HepG2 (cell line): ENCODE results near the gene RUVBL2. TPM values are rescaled to one million over a fixed set of nuclear protein-coding genes. Genes with fewer than 3 reads are reported as not detected.

Experiments
- HNF4A ChIP-seq: sonication (generic); formaldehyde crosslinking; IDR thresholded peaks from 2 replicates; pipeline ENCODE4 v1.4.0; 2020; ENCODE audit warnings: missing genetic modification reagents
- HNF4G ChIP-seq, 2 experiments: sonication (generic) in 1 of 2; formaldehyde crosslinking in 1 of 2; IDR thresholded peaks; 2 replicates each; pipeline versions ENCODE4 v1.4.0 to v1.6.1; 2011 to 2020; ENCODE audit warnings: borderline replicate concordance in 2 of 2, low read depth in 2 of 2, mild to moderate bottlenecking in 2 of 2, low read length in 1 of 2, missing genetic modification reagents in 1 of 2, moderate library complexity in 1 of 2
- KLF11 ChIP-seq: IDR thresholded peaks from 2 replicates; pipeline ENCODE4 v1.6.1; 2016; ENCODE audit warnings: missing compliant biosample characterization
- NFE2L1 ChIP-seq: sonication (generic); formaldehyde crosslinking; IDR thresholded peaks from 2 replicates; pipeline ENCODE4 v1.4.0; 2020; ENCODE audit warnings: missing genetic modification reagents, mild to moderate bottlenecking, borderline replicate concordance
- NONO ChIP-seq, 2 experiments: fragments of 450-650 bp in 1 of 2; sonication (generic) in 1 of 2; formaldehyde crosslinking in 1 of 2; IDR thresholded peaks in 1 of 2; conservative IDR thresholded peaks in 1 of 2; 2 replicates each; pipeline versions ENCODE4 v1.6.1 to v1.8.0; 2017 to 2022; ENCODE audit warnings: mild to moderate bottlenecking in 1 of 2, missing genetic modification reagents in 1 of 2, moderate library complexity in 1 of 2
- NR3C1 ChIP-seq: sonication (generic); formaldehyde crosslinking; IDR thresholded peaks from 2 replicates; pipeline ENCODE4 v1.4.0; 2020; ENCODE audit warnings: missing genetic modification reagents
- SAP130 ChIP-seq: IDR thresholded peaks from 2 replicates; pipeline ENCODE4 v1.6.1; 2016; ENCODE audit warnings: low read depth
- SIX1 ChIP-seq: sonication (generic); formaldehyde crosslinking; IDR thresholded peaks from 2 replicates; pipeline ENCODE4 v1.4.0; 2020; ENCODE audit warnings: missing genetic modification reagents, borderline replicate concordance
- ZBTB7A ChIP-seq: sonication (generic); formaldehyde crosslinking; IDR thresholded peaks from 2 replicates; pipeline ENCODE4 v1.8.0; 2022; ENCODE audit warnings: mild to moderate bottlenecking, missing genetic modification reagents
- ZIK1 ChIP-seq: sonication (generic); formaldehyde crosslinking; IDR thresholded peaks from 2 replicates; pipeline ENCODE4 v1.5.0; 2020; ENCODE audit warnings: mild to moderate bottlenecking, low read depth, missing genetic modification reagents, borderline replicate concordance
- ZNF747 ChIP-seq: sonication (generic); formaldehyde crosslinking; IDR thresholded peaks from 2 replicates; pipeline ENCODE4 v1.8.1; 2023; ENCODE audit warnings: missing genetic modification reagents, mild to moderate bottlenecking, borderline replicate concordance
- polyA plus RNA-seq, 8 experiments: library from polyadenylated mRNA; depleted of rRNA in 3 of 8; stranded (reverse) in 7 of 8; unstranded in 1 of 8; fragments of >200 nt; fragmentation: Illumina TruSeq in 4 of 8; extraction: Trizol in 4 of 8; gene quantifications; 2 replicates each; pipeline versions ENCODE4 v1.2.1 to v1.2.3, GENCODE V29; 2011 to 2016; ENCODE audit warnings: low read depth in 4 of 8, missing spikeins in 1 of 8, mixed read lengths in 1 of 8; ENCODE audit not compliant: insufficient read depth in 1 of 8
- total RNA-seq, 5 experiments: library from RNA; depleted of rRNA; stranded (reverse); fragments of >200 nt; fragmentation: Illumina TruSeq; extraction: Trizol; gene quantifications; 2 replicates each; pipeline ENCODE4 v1.2.3, GENCODE V29; 2016; ENCODE audit warnings: low read depth in 1 of 5
- TF ChIP-seq, protein P1 (sequence below): IDR thresholded peaks from 2 replicates; pipeline ENCODE4 v1.6.1; 2016; ENCODE audit warnings: missing compliant biosample characterization, missing genetic modification reagents, borderline replicate concordance
- TF ChIP-seq, protein P2 (sequence below): sonication (generic); formaldehyde crosslinking; IDR thresholded peaks from 2 replicates; pipeline ENCODE4 v1.5.0; 2020; ENCODE audit warnings: mild to moderate bottlenecking, missing genetic modification reagents
- TF ChIP-seq, protein P3 (sequence below): sonication (generic); formaldehyde crosslinking; IDR thresholded peaks from 2 replicates; pipeline ENCODE4 v1.9.0; 2021; ENCODE audit warnings: missing genetic modification reagents, borderline replicate concordance

The RUVBL2 gene
- total and polyA plus RNA-seq, 2 of the 13 experiments (the other 11 are each of a cell fraction or from before 2014, with no cell fraction given): 120 to 122 TPM

DNA sequence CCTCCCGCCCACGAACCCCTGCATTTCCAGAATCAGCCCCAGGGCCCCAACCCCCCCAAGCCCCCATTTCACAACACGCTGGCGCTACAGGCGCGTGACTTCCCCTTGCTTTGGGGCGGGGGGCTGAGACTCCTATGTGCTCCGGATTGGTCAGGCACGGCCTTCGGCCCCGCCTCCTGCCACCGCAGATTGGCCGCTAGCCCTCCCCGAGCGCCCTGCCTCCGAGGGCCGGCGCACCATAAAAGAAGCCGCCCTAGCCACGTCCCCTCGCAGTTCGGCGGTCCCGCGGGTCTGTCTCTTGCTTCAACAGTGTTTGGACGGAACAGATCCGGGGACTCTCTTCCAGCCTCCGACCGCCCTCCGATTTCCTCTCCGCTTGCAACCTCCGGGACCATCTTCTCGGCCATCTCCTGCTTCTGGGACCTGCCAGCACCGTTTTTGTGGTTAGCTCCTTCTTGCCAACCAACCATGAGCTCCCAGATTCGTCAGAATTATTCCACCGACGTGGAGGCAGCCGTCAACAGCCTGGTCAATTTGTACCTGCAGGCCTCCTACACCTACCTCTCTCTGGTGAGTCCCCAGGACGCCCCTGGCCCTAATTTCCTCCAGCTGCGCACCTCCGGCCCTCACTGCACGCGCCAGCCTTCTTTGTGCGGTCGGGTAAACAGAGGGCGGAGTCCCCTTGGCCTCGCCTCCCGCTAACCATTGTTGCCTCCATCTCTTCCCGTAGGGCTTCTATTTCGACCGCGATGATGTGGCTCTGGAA, 28.5 kb upstream of the RUVBL2 start, which contains the start of gene FTL (continued):
- TF ChIP-seq HNF4A (CRISPR knock-in tag): 0 out of 2 replicates have a peak, but pooled peaks have one; percentile 18
- no peak for TF ChIP-seq NR3C1
- TF ChIP-seq, protein P1, sequence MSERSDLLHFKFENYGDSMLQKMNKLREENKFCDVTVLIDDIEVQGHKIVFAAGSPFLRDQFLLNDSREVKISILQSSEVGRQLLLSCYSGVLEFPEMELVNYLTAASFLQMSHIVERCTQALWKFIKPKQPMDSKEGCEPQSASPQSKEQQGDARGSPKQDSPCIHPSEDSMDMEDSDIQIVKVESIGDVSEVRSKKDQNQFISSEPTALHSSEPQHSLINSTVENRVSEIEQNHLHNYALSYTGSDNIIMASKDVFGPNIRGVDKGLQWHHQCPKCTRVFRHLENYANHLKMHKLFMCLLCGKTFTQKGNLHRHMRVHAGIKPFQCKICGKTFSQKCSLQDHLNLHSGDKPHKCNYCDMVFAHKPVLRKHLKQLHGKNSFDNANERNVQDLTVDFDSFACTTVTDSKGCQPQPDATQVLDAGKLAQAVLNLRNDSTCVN (CRISPR knock-in tag): peak; percentile 75; the same call in 1 of the 2 replicates
- TF ChIP-seq NFE2L1 (CRISPR knock-in tag): no peak
- peak; percentile 91 for TF ChIP-seq SAP130 (CRISPR knock-in tag)
- no peak for TF ChIP-seq SIX1 (CRISPR knock-in tag)
- TF ChIP-seq NONO (IDR thresholded peaks at IDR 0.05): no peak
- TF ChIP-seq NONO (CRISPR knock-in tag; conservative IDR thresholded peaks at IDR 0.05): peak; percentile 89
- TF ChIP-seq, protein P2, sequence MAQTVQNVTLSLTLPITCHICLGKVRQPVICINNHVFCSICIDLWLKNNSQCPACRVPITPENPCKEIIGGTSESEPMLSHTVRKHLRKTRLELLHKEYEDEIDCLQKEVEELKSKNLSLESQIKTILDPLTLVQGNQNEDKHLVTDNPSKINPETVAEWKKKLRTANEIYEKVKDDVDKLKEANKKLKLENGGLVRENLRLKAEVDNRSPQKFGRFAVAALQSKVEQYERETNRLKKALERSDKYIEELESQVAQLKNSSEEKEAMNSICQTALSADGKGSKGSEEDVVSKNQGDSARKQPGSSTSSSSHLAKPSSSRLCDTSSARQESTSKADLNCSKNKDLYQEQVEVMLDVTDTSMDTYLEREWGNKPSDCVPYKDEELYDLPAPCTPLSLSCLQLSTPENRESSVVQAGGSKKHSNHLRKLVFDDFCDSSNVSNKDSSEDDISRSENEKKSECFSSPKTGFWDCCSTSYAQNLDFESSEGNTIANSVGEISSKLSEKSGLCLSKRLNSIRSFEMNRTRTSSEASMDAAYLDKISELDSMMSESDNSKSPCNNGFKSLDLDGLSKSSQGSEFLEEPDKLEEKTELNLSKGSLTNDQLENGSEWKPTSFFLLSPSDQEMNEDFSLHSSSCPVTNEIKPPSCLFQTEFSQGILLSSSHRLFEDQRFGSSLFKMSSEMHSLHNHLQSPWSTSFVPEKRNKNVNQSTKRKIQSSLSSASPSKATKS: no peak
- TF ChIP-seq KLF11: peak; percentile 59; the same call in 1 of the 2 replicates
- 0 out of 2 replicates have a peak, but pooled peaks have one; percentile 57 for TF ChIP-seq ZBTB7A (CRISPR knock-in tag)
- TF ChIP-seq HNF4G (IDR thresholded peaks at IDR 0.05; ENCODE audit: borderline replicate concordance, low read depth, low read length): no peak; the same call in 1 of the 2 replicates
- peak; percentile 39; the same call in 1 of the 2 replicates for TF ChIP-seq HNF4G (CRISPR knock-in tag; IDR thresholded peaks at IDR 0.05; ENCODE audit: borderline replicate concordance, low read depth)
- TF ChIP-seq, protein P3, sequence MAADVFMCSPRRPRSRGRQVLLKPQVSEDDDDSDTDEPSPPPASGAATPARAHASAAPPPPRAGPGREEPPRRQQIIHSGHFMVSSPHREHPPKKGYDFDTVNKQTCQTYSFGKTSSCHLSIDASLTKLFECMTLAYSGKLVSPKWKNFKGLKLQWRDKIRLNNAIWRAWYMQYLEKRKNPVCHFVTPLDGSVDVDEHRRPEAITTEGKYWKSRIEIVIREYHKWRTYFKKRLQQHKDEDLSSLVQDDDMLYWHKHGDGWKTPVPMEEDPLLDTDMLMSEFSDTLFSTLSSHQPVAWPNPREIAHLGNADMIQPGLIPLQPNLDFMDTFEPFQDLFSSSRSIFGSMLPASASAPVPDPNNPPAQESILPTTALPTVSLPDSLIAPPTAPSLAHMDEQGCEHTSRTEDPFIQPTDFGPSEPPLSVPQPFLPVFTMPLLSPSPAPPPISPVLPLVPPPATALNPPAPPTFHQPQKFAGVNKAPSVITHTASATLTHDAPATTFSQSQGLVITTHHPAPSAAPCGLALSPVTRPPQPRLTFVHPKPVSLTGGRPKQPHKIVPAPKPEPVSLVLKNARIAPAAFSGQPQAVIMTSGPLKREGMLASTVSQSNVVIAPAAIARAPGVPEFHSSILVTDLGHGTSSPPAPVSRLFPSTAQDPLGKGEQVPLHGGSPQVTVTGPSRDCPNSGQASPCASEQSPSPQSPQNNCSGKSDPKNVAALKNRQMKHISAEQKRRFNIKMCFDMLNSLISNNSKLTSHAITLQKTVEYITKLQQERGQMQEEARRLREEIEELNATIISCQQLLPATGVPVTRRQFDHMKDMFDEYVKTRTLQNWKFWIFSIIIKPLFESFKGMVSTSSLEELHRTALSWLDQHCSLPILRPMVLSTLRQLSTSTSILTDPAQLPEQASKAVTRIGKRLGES (CRISPR knock-in tag): peak; percentile 92; the same call in 1 of the 2 replicates
- no peak for TF ChIP-seq ZNF747
- TF ChIP-seq ZIK1 (CRISPR knock-in tag): peak; percentile 87
